Left forelimb (tissue), 1 donor: ENCODE measurements around the gene GATB.
"Not testable (repeated sequence)": the region's sequence is repeated elsewhere in the genome, so short reads cannot be mapped to it uniquely, and the experiment has no call there.

ENCODE experiments used
- DNase-seq: peaks from one replicate; pipeline ENCODE4 v3.0.0-alpha.2; 2018; ENCODE audit warnings: low spot score

GATB gene

DNA sequence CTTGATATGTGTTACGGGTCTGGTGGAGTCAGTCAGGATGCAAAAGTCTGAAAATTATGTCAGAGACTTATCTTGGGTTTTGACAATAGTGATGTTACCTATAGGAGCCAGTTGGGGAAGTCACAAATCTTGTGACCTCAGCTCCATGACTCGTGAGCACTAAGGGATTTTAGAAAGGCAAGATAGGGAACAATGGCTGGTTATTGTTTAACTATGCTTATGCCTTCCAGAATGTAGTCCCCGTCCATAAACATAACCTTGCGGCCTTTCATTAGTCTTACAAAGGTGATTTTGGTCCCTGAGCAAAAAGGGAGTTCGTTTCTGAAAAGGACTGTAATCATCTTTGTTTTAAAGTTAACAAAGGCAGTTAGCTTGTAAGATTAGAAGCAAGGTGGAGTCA lies 23.9 kb upstream of the GATB start:
- DNase-seq: no peak

DNA sequence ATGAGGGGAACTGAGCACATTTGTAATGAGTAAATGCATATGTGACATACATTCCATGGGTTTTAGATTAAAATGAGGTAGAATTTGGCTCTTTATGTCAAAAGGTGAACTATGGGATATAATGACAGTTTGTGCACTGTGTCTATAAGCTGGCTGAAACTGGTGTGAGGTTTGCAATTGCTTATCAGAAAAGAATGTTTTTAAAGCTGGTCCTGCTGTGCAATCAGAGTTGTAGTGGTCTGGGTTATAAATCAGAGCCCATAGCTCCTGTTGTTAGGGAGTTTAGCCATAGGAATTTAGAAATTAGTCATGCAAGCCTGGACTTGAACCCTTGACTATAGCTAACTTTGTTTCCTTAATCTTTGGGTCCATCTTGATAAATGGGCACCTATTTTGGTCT lies 23.1 kb upstream of the GATB start:
- no peak for DNase-seq

DNA sequence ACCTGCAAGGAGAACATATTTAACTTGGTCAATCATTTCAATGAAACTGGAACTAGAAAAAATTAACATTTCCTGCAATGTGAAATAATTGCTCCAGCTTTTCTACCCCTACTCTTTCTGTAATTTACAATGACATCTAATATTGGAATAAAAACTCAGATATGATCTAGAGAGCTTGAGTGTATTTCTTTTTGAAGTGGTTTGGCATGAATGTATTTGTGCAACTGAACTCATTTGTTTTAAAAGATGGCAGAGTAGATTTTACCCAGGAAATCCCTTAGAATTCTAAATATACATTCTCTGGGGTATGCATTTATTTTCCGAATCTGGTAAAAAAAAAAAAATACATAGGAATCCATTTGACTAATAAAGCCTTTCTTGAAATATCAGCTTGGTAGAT lies 21.5 kb upstream of the GATB start:
- no peak for DNase-seq

DNA sequence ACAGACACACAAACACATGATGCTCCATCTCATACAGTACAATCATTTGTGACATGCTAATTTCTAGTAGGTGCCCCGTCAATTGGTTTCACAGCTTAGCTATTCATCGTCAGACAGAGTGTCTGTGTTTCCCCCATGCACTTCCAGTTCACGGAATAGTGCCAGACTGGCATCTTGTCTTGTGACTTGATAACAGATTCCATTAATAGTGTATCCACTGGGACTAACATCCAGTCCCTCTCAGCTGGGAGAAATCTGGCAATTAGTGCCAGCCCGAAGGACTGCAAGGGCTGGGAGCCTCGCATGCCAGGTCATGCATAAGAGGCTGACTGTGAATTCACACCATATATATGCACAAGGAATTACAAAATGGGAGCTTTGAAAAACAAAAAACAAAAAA lies 20.2 kb upstream of the GATB start:
- DNase-seq: no peak

DNA sequence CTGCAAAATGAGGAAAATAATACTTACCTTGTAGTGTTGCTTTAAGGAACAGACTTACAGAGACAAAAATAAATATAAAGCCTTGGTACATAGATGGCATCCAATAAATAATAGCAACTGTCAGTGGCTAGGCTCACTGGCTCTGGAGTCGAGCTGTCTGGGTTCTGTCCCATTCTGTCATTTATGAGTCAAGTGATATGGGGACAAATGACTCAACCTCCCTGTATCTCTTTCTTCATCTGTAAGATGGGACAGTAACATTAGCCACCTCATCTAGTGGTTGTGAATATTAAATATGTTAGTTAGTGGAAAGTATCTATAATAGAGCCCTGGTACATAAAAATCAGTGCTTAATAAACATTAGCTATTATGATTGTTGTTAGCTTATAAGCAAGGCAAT lies 16.7 kb upstream of the GATB start:
- DNase-seq: no peak

DNA sequence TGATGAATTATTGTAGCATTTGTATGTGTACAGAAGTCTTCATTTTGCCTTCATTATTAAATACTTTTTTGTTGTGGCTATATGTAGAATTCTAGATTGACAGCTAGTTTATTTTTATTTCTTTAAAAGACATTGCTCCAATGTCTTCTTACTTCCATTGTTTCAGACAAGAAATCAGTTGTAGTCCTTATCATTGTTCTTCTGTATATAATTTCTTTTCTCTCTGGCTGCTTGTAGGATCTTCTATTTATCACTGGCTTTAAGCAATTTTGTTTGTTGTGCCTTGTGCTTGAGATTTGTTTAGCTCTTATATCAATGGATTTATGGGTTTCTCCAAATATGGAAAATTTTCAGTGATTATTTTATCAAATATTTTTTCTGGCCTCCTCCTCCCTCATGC lies 13.5 kb upstream of the GATB start:
- DNase-seq: no peak

DNA sequence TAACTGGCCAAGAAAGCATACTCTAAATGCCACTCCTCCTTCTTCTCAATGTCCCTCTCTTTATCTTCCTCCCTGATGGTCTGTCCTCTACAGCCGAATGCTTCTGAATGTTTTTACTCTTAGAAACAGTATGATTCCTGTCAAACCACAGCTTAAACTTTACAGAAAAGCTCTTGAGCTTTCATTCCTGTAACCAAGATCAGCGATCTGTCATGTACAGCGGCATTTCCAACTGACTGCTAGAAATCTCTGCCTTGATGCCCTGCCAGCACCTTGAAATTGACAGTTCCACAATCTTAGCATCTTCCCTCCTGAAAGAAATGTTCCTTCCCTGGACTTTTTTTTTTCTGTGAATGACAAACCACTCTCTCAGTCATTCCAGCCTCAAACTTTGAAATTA lies 11.5 kb upstream of the GATB start:
- DNase-seq: no peak

DNA sequence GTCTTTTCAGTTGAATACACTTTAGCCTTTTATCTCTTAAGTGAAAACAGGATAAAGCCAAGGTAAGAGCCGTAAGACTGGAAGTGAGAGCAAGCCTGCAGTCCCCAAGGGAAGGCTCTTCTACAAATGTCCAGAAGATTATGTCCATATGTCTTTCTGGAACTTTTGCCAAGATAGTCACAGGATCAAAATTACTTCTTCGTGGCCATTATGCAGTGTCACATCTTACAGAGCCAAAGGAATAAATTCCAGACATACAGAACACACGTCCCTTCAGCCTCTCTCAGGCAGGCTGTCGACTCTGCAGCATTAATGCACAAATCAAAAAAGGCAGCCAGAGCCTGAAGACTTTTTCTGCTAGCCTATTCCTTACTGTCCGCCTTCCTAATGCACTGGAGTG lies 10.9 kb upstream of the GATB start:
- DNase-seq: no peak

DNA sequence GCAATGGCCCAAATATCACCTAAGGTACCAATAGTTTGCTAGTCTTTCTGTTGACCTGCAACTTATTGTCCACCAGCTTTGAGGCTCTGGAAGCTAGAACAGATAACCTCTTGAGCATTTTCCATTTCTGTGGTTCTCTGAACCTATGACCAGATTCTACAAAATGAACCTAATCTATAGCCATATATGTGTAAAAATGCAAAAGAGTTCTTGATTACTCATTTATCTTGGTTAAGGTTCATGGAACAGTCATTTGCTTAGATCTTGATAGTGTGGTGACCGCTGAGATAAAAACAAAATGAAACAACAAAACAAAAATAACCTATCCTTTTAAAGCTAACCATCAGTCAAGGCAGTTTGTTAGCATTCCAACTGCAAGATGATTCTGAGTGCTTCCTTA lies 9.3 kb upstream of the GATB start:
- no peak for DNase-seq

DNA sequence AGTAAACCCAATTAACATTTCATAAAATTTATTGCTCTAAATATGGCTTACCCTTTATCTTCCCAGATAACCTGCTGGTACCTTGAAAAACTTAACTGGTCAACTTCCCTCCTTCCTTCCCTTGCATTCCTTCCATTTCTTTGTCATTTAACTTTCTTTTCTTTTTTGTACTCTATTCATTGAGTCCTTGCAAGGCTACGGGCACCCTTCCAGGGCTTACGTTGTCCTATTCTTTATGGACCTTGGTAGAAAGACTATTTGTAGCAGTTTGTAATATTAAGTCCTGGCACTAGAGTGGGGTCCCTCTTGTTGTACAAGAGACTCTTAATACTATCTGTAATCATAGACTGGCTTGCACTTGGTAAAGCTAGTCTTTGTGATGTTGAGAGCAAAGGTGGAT lies 8.0 kb upstream of the GATB start:
- no peak for DNase-seq

DNA sequence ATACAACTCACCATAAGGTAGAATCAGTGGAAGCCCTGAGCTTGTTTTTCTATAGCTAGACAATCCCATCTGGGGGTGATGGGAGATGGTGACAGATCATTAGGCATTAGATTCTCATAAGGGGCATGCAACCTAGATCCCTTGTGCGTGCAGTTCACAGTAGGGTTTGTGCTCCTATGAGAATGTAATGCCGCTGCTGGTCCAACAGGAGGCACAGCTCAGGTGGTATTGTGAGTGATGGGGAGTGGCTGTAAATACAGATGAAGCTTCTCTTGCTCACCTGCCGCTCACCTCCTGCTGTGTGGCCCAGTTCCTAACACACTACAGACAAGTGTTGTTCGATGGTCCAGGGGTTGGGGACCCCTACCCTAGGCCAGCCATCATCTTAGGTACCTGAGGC lies 5.9 kb upstream of the GATB start:
- no peak for DNase-seq

DNA sequence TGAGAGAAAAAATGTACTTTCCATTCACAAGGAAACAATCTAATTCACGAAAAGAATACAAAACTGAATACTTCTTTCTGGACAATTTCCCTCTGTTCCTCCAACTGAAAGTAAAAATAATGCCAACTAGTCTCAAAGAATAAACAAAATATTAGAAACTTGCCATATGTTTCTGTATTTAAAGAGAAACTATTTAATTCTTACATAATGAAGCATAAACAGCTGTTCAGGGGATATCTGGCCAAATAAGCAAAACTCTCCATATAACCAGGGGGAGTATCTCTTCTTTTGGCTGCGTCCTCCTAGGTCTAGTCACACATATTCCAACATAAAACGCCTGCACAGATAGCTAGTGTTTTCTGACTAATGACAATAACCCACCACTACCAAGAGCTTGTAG lies 805 bp downstream of the GATB start:
- no peak for DNase-seq

DNA sequence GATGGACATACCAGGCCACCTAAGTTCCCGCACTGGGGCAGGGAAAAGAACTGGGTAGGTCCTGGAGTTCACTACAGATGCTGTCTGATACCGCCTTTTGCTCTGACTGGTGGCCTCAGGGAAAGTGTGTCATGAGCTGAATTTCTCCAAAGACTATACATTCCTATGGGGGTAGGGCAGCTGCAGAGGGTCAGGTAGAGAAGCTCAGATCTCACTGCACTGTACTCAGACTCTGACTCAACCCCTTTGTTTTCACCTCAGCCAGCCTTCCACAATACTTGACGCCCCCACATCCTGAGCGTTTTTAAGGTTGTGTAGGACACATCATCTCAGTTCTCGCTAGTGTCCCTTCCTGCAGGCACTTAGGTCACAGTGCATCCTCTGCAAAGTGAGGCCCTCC lies 7.8 kb downstream of the GATB start:
- DNase-seq: no peak

DNA sequence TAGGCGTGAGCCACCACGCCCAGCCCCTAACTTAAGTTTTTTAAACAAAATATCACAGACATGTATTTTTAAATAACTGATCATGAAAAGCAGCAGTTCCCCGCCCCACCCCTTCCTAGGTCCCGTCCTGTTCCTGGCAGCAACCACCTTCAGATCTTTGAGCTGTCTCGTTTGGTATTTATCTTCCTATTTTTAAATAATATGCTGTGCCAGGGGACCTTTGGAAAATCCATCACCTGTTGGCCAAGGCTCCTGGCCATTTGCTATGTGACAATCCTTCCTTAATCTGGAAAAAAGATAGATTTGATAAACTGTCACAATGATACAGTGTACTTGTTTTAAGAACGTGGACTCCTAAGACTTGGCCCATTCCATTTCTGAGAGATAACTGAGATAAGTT lies 10.7 kb downstream of the GATB start:
- no peak for DNase-seq

DNA sequence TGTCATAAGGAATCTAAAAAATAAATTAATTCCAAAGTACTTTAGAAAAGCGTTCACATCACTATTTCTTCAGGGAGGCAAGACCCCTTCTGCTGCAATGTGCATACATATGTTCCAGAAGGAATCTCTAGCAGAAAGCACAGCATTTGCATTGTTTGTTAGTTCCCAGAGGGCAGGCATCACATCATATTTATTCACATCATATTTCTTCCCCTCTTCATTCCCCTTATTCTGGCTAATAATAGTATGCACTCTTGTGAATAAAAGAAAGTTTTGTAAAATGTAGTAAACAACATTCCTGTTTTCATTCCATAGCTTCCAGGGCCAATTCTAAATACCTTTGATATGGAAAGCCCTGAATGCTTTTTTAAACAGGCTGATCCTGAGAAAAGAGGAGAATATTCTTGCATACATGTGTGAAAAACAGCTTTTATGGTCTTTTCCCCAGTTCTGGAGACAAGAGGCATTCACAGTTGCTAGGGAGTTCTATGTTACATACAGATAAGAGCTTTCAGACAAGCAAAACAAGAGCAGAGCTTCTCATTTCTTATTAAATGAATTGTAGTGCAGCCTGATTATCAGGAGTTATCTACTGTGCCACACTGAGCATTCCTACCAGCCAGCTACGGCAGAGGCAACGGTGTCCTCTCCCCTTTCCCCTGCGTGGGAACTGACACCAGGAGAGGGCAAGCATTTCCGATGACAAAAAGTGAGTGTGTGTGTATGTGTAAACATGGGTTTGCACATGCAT lies 15.2 kb downstream of the GATB start:
- DNase-seq: no peak

DNA sequence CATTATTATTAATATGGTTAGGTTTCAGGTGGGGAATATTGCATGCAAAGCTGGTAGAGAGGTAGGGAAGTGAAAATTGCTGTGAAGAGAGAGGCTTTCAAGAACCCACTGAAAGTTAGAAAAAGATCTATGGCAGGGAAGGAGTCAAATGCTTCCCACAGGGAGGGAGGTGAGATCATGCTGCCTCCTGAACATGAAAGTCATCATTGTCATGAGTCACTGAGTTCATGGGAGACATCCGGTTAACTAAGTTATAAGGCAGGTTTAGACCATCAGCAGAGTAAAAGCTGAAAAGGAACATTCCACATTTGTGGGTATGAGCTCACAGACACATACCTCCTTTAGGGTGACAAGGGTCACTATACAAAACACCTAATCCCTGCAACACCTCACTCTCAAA lies 16.2 kb downstream of the GATB start:
- DNase-seq: no peak

DNA sequence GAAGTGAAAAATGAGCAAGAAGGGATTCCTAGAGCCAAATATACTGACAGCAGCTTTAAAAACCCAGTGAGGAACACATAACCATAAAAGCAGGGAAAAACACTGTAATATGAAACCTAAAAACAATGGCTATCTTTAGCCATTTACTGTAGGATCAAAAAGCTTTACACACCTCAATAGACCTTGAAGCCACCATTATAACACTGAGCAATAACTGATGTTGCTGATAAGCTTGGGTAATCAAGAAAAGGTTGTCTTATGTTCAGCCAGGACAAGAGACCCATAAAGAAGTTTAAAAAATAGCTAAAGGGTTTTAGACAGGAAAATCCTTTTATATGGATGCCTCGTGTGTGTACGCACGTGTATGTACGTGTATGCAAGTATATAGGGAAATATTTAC lies 16.9 kb downstream of the GATB start:
- no peak for DNase-seq

DNA sequence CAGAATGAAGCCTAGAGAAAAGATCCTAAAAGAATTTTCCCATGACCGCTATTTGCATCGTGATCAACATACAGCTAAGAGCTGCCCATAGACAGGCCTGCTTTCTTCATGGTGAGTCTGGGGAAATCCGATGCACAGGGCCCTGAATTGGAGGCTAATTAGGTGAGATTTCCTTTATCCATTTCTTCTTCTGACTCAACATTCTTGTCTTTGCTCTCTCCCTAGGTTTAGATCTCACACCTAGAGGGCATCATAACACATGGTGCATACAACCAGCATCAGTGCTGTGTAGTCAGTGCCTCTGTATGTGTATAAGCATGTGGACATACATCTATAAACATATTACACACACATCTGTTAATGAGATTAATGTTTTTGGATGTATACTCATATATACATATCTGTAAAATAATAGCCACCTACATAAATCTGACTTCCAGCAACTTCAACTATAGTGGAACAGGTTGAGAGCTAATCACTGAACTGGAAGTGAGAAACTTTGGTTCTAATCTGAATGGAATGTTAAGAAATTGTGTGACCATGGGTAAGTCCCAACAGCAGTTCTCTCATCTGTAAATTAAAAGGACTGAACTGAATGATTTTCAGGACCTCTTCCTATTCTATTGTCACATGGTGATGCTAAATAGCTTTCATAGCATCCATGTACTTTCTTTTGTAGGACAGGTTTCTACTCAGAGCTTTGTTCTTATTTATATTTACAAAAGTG lies 17.5 kb downstream of the GATB start:
- DNase-seq: no peak

DNA sequence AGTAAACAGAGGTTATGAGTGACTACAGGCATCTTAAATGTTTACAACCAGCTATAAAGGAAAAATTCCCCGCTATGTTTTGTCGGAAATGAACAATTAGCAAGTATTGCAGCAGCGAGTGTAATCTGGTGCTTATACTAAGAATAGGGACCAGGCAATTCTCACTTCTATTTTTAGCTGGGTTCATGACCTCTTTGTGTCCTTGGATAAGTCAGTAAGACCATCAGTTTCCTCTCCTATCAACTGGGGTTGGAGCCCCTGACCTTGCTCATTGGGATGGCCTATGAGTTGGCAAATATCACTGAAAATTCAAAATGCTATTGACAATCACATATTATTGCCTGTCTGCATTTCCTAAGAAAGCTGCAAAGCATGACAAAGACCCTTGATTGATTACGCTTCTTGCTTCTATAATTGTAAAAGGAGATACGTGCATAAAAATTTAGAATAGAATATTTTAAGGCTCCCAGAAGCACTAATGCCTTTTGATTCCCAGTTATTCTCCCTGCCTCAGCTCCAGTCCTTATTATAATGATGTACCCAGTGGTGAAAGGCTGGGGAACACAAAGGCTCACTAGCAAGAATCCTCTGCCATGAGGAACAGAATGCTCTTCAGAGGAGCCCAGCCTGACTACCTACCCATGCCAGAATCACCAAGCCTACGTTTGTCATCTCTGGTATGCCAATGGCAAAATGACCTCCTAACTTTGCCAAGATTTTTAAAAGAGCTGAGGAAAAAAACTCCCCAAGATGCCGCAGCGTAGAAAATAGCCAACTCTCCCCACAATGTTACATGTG lies 21.9 kb downstream of the GATB start:
- no peak for DNase-seq

DNA sequence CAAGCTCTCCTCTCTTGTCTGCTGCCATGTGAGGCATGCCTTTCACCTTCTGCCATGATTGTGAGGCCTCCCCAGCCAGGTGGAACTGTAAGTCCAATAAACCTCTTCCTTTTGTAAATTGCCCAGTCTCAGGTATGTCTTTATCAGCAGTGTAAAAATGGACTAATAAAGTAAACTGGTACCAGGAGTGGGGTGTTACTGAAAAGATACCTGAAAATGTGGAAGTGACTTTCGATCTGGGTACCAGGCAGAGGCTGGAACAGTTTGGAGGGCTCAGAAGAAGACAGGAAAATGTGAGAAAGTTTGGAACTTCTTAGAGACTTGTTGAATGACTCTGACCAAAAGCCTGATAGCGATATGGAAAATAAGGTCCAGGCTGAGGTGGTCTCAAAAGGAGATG lies 24.0 kb downstream of the GATB start:
- DNase-seq: not testable (repeated sequence)

DNA sequence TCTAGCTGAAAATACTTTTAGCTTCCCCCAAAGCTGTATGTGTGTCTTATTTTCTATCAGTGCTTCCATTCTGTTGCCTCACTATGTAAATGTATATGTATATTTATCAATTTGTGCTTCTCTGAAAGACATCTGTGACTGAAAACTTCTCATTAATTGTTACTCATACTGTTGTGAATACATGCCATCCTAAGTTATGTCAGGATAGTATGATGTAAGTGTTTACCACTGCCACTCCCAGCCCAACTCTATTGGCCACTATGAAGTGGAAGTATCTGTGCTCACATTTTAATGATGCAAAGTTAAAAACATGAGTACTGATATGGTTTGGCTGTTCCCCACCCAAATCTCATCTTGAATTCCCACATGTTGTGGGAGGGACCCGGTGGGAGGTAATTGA lies 24.4 kb downstream of the GATB start:
- no peak for DNase-seq

DNA sequence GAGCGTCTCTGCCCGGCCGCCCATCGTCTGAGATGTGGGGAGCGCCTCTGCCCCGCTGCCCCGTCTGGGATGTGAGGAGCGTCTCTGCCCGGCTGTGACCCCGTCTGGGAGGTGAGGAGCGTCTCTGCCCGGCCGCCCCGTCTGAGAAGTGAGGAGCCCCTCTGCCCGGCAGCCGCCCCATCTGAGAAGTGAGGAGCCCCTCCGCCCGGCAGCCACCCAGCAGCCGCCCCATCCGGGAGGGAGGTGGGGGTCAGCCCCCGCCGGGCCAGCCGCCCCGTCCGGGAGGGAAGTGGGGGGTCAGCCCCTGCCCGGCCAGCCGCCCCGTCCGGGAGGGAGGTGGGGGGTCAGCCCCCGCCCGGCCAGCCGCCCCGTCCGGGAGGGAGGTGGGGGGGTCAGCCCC lies 29.1 kb downstream of the GATB start:
- not testable (repeated sequence) for DNase-seq
